ENCODE data around the gene ATG16L2.

ATG16L2 gene

GRCh38 chr11:72814286-72815109, at the start of gene ATG16L2:
Gene ATG16L2, plus strand, starts transcription at chr11:72814411. Its CDS starts 35 bp downstream, at chr11:72814446.
- H3K4me3 ChIP-seq (ENCODE audit: low read depth, low read length): peak within 1 kb of the TSS; percentile 93
- DNase-seq (ENCODE audit: low read depth): peak; percentile 82
- TF ChIP-seq CTCF (conservative IDR thresholded peaks at IDR 0.05; ENCODE audit: low read depth, low read length): peak; percentile 6

- no peak for DNase-seq (ENCODE audit: low read depth)
- no peak overlapping the region for H3K4me3 ChIP-seq (ENCODE audit: low read depth, low read length)
- no peak for TF ChIP-seq CTCF (conservative IDR thresholded peaks at IDR 0.05; ENCODE audit: low read depth, low read length)
Observed at GRCh38 chr11:72764503-72764902, 49.7 kb upstream of the ATG16L2 start.

- DNase-seq (ENCODE audit: low read depth): no peak
- no peak overlapping the region for H3K4me3 ChIP-seq (ENCODE audit: low read depth, low read length)
- TF ChIP-seq CTCF (conservative IDR thresholded peaks at IDR 0.05; ENCODE audit: low read depth, low read length): no peak
Observed at GRCh38 chr11:72766152-72766902, 47.9 kb upstream of the ATG16L2 start.

GRCh38 chr11:72767203-72768062, 46.8 kb upstream of the ATG16L2 start:
- DNase-seq (ENCODE audit: low read depth): no peak
- H3K4me3 ChIP-seq (ENCODE audit: low read depth, low read length): no peak overlapping the region
- TF ChIP-seq CTCF (conservative IDR thresholded peaks at IDR 0.05; ENCODE audit: low read depth, low read length): no peak

GRCh38 chr11:72768581-72768980, 45.6 kb upstream of the ATG16L2 start:
- H3K4me3 ChIP-seq (ENCODE audit: low read depth, low read length): no peak overlapping the region
- no peak for DNase-seq (ENCODE audit: low read depth)
- TF ChIP-seq CTCF (conservative IDR thresholded peaks at IDR 0.05; ENCODE audit: low read depth, low read length): no peak

GRCh38 chr11:72769680-72770079, 44.5 kb upstream of the ATG16L2 start:
- H3K4me3 ChIP-seq (ENCODE audit: low read depth, low read length): no peak overlapping the region
- DNase-seq (ENCODE audit: low read depth): peak; percentile 41
- no peak for TF ChIP-seq CTCF (conservative IDR thresholded peaks at IDR 0.05; ENCODE audit: low read depth, low read length)
